ENCODE results near the gene PDE4D. TPM values are rescaled to one million over a fixed set of nuclear protein-coding genes. Genes with fewer than 3 reads are reported as not detected.

PDE4D gene
- total RNA-seq, 1 donor from 2014 or later = 14.2 TPM

DNA sequence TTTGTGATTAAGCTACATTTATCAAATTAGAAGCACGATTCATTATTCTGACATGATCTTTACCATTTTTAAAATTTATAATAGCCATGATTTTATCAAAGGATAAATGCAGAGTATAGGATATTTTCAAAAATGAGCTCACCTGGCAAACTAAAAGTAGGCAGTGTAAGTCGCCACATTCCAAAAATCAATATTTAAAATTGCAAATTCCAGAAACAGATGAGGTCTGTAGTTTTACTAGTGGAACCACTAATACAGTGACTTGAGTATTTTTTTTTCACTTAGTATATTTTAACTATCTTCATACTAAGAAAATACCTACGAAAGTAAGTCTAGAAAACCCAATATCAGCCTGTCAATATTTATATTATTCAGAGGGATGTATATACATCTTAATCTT is 164.2 kb downstream of the PDE4D start:
- Mint-ChIP-seq H3K9me3 (ENCODE audit: unreplicated experiment) (no peaks in the 10 kb centered on the region), H3K4me3 (ENCODE audit: unreplicated experiment) (no peak overlapping the region), H3K27ac (ENCODE audit: unreplicated experiment) (no peak overlapping the region), H3K36me3 (ENCODE audit: low read depth, unreplicated experiment) (no peaks in the 10 kb centered on the region), H3K27me3 (ENCODE audit: low read depth, unreplicated experiment) (no peaks in the 10 kb centered on the region), H3K4me1 (ENCODE audit: low read depth, unreplicated experiment) (no peaks in the 10 kb centered on the region)
- TF ChIP-seq EZH2 (IDR thresholded peaks at IDR 0.05; ENCODE audit: insufficient read depth, low read length) = no peak
- TF ChIP-seq, protein P1, sequence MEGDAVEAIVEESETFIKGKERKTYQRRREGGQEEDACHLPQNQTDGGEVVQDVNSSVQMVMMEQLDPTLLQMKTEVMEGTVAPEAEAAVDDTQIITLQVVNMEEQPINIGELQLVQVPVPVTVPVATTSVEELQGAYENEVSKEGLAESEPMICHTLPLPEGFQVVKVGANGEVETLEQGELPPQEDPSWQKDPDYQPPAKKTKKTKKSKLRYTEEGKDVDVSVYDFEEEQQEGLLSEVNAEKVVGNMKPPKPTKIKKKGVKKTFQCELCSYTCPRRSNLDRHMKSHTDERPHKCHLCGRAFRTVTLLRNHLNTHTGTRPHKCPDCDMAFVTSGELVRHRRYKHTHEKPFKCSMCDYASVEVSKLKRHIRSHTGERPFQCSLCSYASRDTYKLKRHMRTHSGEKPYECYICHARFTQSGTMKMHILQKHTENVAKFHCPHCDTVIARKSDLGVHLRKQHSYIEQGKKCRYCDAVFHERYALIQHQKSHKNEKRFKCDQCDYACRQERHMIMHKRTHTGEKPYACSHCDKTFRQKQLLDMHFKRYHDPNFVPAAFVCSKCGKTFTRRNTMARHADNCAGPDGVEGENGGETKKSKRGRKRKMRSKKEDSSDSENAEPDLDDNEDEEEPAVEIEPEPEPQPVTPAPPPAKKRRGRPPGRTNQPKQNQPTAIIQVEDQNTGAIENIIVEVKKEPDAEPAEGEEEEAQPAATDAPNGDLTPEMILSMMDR (IDR thresholded peaks at IDR 0.05; ENCODE audit: insufficient read depth, low read depth, low read length) = no peak
- H3K4me3 ChIP-seq (ENCODE audit: insufficient read depth, low read depth, low read length) = no peak overlapping the region
- H3K27ac ChIP-seq (ENCODE audit: low read depth, low read length) = no peak overlapping the region
- no peaks in the 10 kb centered on the region for H3K79me2 ChIP-seq (ENCODE audit: insufficient read depth, low read length)
- no peak for DNase-seq (ENCODE audit: low read depth)
- no peaks in the 10 kb centered on the region for H4K20me1 ChIP-seq (ENCODE audit: insufficient read depth, low read length)
- no peaks in the 10 kb centered on the region for H3K4me1 ChIP-seq (ENCODE audit: insufficient read depth, low read length)
- no peaks in the 10 kb centered on the region for H3K27me3 ChIP-seq (ENCODE audit: insufficient read depth, low read length)
- no peak overlapping the region for H2AFZ ChIP-seq (ENCODE audit: low read depth, low read length)
- H3K4me2 ChIP-seq (ENCODE audit: low read length) = no peak overlapping the region
- FAIRE-seq = no peak
- no peak overlapping the region for H3K9ac ChIP-seq (ENCODE audit: low read length)
- no peaks in the 10 kb centered on the region for H3K9me3 ChIP-seq (ENCODE audit: insufficient read depth, low read depth, low read length)
- no peaks in the 10 kb centered on the region for H3K36me3 ChIP-seq (ENCODE audit: insufficient read depth, low read length)

DNA sequence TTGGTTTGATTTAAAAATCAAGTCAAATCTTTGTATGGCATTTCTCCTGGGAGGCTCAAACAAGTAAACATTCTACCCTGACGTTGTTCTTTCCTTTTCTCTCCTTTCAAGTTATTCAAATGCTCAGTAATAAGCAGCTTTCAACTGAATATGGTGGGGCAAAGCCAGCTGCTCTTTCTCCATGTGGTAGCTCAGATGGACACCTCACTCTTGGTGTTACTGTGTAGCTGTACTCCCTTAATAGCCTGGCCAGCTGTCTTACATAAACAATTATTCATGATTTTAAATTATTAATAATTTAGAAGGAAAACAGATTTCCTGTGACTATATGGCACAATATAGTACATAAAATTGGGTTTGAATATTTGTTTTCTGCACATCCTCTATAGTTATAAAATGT is 165.2 kb downstream of the PDE4D start:
- H2AFZ ChIP-seq (ENCODE audit: low read depth, low read length) = no peak overlapping the region
- H4K20me1 ChIP-seq (ENCODE audit: insufficient read depth, low read length) = peaks cover under 1% of the 10 kb centered on the region
- H3K27ac ChIP-seq (ENCODE audit: low read depth, low read length) = no peak overlapping the region
- no peak overlapping the region for H3K4me3 Mint-ChIP-seq (ENCODE audit: unreplicated experiment)
- H3K4me1 Mint-ChIP-seq (ENCODE audit: low read depth, unreplicated experiment) = no peaks in the 10 kb centered on the region
- H3K9ac ChIP-seq (ENCODE audit: low read length) = no peak overlapping the region
- no peaks in the 10 kb centered on the region for H3K36me3 ChIP-seq (ENCODE audit: insufficient read depth, low read length)
- TF ChIP-seq, protein P1 (IDR thresholded peaks at IDR 0.05; ENCODE audit: insufficient read depth, low read depth, low read length) = no peak
- no peak for TF ChIP-seq EZH2 (IDR thresholded peaks at IDR 0.05; ENCODE audit: insufficient read depth, low read length)
- H3K9me3 ChIP-seq (ENCODE audit: insufficient read depth, low read depth, low read length) = no peaks in the 10 kb centered on the region
- H3K4me1 ChIP-seq (ENCODE audit: insufficient read depth, low read length) = no peaks in the 10 kb centered on the region
- H3K27me3 Mint-ChIP-seq (ENCODE audit: low read depth, unreplicated experiment) = no peaks in the 10 kb centered on the region
- H3K79me2 ChIP-seq (ENCODE audit: insufficient read depth, low read length) = no peaks in the 10 kb centered on the region
- DNase-seq (ENCODE audit: low read depth) = no peak
- H3K4me3 ChIP-seq (ENCODE audit: insufficient read depth, low read depth, low read length) = no peak overlapping the region
- no peaks in the 10 kb centered on the region for H3K9me3 Mint-ChIP-seq (ENCODE audit: unreplicated experiment)
- no peaks in the 10 kb centered on the region for H3K27me3 ChIP-seq (ENCODE audit: insufficient read depth, low read length)
- no peak for FAIRE-seq
- no peak overlapping the region for H3K4me2 ChIP-seq (ENCODE audit: low read length)
- H3K36me3 Mint-ChIP-seq (ENCODE audit: low read depth, unreplicated experiment) = no peaks in the 10 kb centered on the region
- no peak overlapping the region for H3K27ac Mint-ChIP-seq (ENCODE audit: unreplicated experiment)

DNA sequence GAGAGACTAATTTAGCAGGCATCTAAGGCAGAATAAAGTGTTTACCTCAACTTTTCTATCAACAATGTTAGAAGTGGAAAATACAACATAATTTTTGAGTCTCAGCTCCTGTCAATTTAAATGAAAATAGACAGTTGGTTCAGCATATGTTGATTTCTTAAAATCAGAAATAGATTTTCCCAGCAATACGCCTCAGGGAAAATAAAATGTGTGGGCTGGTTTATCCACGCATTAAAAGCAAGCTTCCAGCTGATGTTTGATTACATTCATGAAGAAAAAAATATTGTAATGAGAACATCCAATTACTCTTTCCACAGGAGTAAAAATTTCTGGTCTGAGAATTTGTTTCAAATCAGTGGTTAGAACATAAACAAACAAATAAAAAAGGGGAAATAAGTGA is 166.3 kb downstream of the PDE4D start:
- no peak overlapping the region for H3K4me3 ChIP-seq (ENCODE audit: insufficient read depth, low read depth, low read length)
- Mint-ChIP-seq H3K4me3 (ENCODE audit: unreplicated experiment) (no peak overlapping the region), H3K36me3 (ENCODE audit: low read depth, unreplicated experiment) (no peaks in the 10 kb centered on the region), H3K4me1 (ENCODE audit: low read depth, unreplicated experiment) (no peaks in the 10 kb centered on the region), H3K27me3 (ENCODE audit: low read depth, unreplicated experiment) (no peaks in the 10 kb centered on the region), H3K27ac (ENCODE audit: unreplicated experiment) (no peak overlapping the region), H3K9me3 (ENCODE audit: unreplicated experiment) (no peaks in the 10 kb centered on the region)
- no peaks in the 10 kb centered on the region for H3K27me3 ChIP-seq (ENCODE audit: insufficient read depth, low read length)
- peaks cover 3% of the 10 kb centered on the region for H4K20me1 ChIP-seq (ENCODE audit: insufficient read depth, low read length)
- TF ChIP-seq, protein P1 (IDR thresholded peaks at IDR 0.05; ENCODE audit: insufficient read depth, low read depth, low read length) = no peak
- TF ChIP-seq EZH2 (IDR thresholded peaks at IDR 0.05; ENCODE audit: insufficient read depth, low read length) = no peak
- FAIRE-seq (no peak), DNase-seq (ENCODE audit: low read depth) (no peak)
- no peak overlapping the region for H3K4me2 ChIP-seq (ENCODE audit: low read length)
- H3K36me3 ChIP-seq (ENCODE audit: insufficient read depth, low read length) = no peaks in the 10 kb centered on the region
- peaks cover 4% of the 10 kb centered on the region for H3K4me1 ChIP-seq (ENCODE audit: insufficient read depth, low read length)
- H2AFZ ChIP-seq (ENCODE audit: low read depth, low read length) = no peak overlapping the region
- no peaks in the 10 kb centered on the region for H3K9me3 ChIP-seq (ENCODE audit: insufficient read depth, low read depth, low read length)
- no peak overlapping the region for H3K27ac ChIP-seq (ENCODE audit: low read depth, low read length)
- no peak overlapping the region for H3K9ac ChIP-seq (ENCODE audit: low read length)
- H3K79me2 ChIP-seq (ENCODE audit: insufficient read depth, low read length) = no peaks in the 10 kb centered on the region

All from astrocyte (in vitro differentiated cells and primary cell).